HG02943 (cell line): ENCODE data around the gene MMAB.

ENCODE experiments used
- ATAC-seq: cut with Tn5 transposase; IDR thresholded peaks from one replicate; pipeline ENCODE4 v1.9.1; 2021; ENCODE audit warnings: mild to moderate bottlenecking, low read depth, moderate library complexity; ENCODE audit not compliant: unreplicated experiment

Gene MMAB

DNA sequence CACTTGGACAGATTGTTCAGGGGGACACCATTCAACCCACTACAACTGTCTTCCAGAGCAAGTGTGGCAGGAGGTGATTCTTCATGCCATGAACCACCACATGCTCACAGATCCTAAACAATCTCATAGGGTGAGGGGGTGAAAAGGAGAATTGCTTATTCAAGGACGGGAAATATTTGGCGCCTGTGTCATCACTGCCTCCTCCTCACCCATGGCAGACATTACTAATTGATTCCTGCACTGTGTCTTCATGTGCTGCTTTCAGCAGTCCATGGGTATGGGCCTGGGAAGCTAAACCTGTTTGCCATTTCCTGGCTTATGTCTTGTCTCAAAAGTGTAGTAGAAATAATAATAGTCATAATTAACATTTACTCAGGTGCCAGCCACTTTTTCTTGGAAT is 31.3 kb downstream of the MMAB start:
- ATAC-seq, result no peak

GRCh38 chr12:109541413-109541726 is 31.9 kb downstream of the MMAB start:
- no peak for ATAC-seq

DNA sequence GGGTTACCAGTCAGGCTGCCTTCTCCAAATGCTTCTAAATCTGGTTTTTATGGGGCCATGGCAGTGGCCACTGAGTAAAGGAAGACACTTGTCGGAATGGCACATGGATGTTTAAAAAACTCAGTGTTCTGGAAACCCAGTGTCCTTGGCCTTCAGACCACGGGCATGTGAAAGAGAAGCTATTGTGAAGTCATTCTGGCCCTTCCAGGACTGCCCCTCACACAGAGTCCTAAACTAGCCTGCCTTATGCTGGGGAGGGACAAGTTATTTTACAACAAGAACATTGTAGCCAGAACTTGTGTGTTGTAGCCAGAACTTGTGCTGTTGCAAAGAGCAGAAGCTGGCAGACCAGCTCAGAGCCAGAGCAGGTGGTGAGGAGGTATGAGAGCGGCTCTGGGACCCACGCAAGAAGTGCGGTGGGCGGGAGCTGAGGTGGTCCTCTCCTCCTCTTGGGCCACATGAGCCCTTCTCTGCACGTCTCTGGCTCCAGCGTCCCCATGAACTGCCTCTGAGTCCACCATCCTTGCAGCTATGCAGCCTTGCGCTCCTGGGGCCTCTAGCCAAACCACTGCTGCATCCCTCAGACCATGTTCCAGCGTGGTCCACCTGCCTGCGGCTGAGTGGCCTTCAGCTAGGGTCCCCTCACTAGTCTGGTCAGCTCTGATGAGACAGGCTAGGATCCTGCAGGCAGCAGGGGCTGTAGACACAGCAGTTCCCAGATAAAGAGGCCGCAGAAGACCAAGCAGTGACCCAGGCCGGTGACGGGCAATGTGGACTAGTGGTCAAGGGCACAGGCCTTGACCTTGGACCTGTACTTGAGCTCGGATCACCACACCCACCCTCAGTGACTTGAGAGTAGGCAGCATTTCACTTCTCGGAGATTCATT is 32.5 kb downstream of the MMAB start:
- ATAC-seq, result no peak

DNA sequence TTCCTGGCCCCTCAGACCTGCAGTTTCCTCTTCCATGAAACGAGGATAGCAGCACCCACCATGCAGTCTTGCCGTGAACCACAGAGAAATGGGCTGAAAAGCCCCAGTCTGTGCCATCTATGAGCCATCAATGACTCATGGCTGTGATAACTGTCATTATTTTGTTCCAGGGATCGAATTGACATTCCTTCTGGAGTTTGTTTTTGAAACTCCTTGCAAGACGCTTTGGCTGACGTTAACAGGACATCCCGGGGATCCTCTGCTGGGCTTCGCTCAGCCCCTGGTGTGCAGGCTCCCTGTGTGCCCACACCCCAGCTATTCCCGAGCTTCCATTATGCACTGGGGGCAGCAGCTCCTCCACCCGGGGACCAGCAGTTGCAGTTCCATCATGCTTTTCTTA is 33.8 kb downstream of the MMAB start:
- no peak for ATAC-seq

DNA sequence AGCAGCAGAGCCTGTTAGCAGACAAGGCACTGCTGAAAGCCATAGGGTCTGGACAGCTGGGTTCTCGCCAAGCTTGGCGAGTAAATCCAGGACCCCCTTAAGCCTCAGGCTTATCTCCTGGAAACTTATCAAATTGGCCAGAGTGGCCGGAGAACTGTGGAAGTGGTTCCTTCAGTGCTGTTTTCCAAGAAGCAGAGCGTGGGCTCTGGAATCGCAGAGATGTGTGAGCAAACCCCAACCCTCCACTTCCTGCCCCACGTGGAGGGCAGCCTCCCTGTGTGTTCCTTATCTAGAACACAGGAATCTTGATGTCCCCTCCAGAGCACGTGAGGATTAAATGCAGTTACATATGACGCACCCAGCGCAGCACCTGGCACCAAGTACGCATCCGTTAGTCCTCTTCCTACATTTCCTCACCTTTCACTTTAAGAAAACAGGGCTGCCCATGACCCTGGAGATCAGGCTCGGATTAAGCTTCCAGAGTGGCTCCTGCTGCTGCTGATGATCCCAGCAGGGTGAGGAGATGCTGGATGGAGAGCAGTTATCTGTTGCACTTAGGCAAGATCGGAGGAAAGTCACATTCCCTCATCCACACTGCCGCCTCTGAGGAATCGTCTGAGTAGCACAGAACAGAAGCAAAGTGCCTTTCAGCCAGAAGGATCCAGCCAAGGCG is 35.0 kb downstream of the MMAB start:
- no peak for ATAC-seq

GRCh38 chr12:109537136-109537535 is 36.2 kb downstream of the MMAB start:
- no peak for ATAC-seq

GRCh38 chr12:109535863-109536250 is 37.4 kb downstream of the MMAB start:
- ATAC-seq, result no peak

DNA sequence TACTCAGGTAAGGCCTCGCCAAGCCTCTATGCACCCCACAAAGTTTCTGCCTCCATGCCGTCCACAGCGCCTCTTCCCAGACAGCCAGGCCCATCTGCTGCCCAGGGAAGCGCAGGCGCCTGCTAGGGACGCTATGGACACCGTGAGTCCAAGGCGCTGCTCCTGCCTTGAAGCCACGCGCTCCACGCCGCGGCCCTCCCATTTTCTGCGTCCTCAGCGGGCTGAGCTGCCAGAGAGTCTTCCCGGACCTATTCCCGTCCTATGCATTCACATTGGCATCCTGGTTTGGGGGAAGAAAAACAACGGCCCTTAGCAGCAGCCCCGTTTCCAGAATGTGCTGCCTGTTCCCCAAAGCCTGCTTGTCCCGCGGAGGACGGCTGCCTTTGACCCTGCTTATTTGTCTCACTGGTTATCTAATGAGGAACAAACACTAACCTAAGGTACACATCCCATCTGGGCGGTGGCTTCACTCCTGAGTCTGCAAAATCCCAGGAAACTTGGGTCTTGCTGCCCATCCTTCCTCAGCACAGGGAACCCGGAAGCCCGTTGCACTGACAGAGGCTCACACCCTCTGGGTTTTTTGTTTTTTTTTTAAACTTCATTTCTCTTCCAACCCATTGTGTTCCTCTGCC is 38.0 kb downstream of the MMAB start:
- no peak for ATAC-seq

GRCh38 chr12:109534456-109534855 is 38.8 kb downstream of the MMAB start:
- ATAC-seq, result no peak

GRCh38 chr12:109533487-109533740 is 39.9 kb downstream of the MMAB start:
- no peak for ATAC-seq

DNA sequence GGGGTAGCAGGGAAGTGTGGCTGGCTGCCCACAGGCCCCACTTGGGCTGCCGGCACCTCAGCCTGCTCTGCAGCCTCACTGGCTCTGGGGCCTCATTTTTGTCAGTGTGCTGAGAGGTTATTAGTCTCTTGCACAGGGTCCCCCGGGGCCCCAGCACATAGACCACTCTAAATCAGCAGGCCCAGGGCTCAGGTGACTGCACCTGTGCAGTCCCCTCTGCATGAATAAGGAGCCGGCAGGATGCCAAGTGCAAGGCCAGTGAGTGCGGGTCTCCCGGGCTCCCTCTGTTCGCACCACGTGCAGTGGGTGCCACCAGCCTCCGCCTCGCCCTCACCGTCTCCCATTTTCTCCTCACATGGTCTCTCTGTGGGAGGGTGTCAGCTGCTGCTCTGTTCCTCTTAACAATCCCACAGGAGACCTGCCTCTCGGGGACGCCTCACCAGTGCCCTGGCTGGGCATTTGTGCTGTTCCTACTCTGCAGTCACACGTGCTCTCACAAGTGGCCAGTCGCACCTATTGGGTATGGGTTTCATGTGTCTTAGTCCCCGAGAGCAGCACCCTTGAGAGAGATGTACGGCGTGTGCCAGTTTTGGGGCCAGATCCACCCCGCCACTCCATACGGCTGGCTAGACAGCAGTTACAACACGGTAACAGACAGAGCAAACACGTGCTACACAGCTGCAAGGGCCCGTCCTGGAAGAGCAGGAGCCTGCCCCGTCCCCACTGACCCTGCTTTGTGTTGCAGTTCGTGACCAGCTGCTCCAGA is 40.4 kb downstream of the MMAB start:
- no peak for ATAC-seq

- ATAC-seq, result no peak
Measured at GRCh38 chr12:109531411-109531810, 41.9 kb downstream of the MMAB start.

DNA sequence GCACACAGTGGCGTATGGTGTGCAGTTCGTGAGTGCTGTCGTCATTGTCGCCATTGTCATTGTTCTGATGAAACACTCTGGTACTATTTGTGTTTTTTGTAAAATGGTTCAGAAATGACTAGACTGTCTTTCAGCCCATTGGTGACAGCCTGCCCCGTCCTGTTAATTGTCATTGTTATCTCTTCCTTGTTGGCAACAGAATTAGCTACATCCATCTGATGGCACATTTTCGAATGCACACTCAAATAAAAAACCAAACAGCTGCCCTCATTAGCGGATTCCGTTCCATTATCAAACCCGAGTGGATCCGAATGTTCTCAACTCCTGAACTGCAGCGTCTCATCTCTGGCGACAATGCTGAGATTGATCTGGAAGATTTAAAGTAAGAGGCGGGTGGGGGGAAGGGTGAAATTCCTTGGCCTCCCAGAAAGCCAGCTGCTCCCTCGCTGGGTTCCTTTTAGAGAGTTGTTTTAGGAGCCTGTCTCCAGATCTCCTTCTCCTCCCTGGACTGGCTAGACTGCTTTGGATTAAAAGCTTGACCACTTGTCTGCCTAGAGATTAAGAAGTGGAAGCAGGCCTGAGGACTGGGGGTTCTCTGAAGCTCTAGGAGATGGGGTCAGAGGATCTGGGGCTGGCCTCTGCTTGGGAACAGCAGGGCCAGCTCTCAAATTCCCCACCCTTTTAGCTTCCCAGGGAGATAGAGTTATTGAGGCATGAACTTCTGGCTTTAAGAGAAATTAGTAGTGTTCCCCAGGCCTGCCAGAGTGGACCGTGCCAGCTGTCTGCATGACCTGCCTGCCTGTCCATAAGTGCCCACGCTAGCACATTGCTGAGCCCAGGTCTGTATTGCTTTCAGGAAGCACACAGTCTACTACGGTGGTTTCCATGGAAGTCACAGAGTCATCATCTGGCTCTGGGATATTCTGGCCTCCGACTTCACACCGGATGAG is 43.3 kb downstream of the MMAB start:
- no peak for ATAC-seq

GRCh38 chr12:109527489-109528123 is 45.7 kb downstream of the MMAB start:
- ATAC-seq, result no peak

GRCh38 chr12:109525279-109525585 is 48.1 kb downstream of the MMAB start:
- no peak for ATAC-seq

DNA sequence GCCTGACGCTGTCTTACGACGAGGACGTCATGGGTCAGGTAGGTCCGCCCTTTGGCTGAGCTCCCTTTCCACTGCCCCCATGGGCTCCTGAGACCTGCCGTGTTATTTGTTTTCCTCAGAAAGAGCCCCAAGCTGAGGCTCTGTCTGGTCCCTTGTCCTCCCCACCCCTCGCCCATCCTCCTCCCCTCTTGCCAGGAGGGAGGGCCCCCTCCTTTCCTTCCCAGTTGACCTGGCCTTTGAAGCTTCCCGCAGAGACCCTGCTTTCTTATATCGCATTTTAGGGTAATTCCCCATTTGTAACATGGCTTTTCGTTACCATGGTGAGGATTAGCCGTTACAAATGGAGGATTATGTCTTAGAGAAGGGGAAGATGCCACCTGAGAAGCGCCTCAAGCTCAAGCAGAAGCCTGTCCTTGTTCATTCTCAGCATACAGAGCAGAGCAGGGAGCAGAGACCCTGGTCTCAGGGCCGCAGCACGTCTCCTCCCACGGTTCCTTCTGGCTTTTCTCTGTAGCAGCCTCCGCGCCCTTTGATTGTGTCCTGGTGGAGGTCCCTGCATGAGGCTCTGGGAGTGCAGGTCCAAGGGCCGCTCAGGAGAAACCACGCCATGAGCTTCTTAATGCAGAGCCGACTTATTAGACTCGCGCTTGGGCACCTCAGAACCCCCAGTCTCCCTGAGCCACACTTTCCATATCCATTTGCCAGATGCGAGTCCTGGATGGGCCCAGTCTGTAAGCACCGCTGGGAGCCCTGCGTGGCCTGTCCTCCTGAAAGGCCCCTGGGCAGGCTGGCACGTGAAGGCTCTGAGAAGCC is 48.6 kb downstream of the MMAB start:
- ATAC-seq, result no peak

DNA sequence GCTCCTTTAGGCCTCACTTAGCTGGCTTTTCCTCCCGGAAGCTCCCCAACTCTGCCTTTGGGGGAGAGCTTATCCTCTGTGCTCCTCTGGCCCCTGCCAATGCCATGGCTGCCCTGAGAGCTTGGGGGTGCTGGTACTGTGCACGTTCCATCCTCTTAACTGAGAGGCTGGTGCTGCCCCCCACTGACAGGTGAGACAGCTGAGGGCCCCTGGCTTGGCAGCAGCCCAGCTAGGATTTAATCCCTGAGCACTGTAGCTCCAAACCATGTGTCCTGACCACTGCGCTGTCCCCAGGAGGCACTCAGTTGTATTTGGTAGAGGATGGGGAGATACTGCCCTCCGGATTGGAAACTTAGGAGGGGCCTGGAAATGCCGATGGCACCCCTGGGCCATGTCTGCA is 49.8 kb downstream of the MMAB start:
- ATAC-seq, result no peak

GRCh38 chr12:109523071-109523470 is 50.2 kb downstream of the MMAB start:
- ATAC-seq, result no peak

- no peak for ATAC-seq
Measured at GRCh38 chr12:109521831-109522230, 51.5 kb downstream of the MMAB start.
